GM12872 (cell line): ENCODE results near the gene SHISA4.

Experiments used
- TF ChIP-seq, protein P1 (sequence below): IDR thresholded peaks from 3 replicates; pipeline ENCODE4 v1.5.1; 2011; ENCODE audit warnings: low read depth, mild to moderate bottlenecking, low read length, moderate library complexity; ENCODE audit not compliant: insufficient read depth

Gene SHISA4

GRCh38 chr1:201884425-201884824, 4.3 kb upstream of the SHISA4 start:
- TF ChIP-seq, protein P1, sequence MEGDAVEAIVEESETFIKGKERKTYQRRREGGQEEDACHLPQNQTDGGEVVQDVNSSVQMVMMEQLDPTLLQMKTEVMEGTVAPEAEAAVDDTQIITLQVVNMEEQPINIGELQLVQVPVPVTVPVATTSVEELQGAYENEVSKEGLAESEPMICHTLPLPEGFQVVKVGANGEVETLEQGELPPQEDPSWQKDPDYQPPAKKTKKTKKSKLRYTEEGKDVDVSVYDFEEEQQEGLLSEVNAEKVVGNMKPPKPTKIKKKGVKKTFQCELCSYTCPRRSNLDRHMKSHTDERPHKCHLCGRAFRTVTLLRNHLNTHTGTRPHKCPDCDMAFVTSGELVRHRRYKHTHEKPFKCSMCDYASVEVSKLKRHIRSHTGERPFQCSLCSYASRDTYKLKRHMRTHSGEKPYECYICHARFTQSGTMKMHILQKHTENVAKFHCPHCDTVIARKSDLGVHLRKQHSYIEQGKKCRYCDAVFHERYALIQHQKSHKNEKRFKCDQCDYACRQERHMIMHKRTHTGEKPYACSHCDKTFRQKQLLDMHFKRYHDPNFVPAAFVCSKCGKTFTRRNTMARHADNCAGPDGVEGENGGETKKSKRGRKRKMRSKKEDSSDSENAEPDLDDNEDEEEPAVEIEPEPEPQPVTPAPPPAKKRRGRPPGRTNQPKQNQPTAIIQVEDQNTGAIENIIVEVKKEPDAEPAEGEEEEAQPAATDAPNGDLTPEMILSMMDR: no peak

GRCh38 chr1:201885531-201886075, 3.1 kb upstream of the SHISA4 start:
- TF ChIP-seq, protein P1: no peak

DNA sequence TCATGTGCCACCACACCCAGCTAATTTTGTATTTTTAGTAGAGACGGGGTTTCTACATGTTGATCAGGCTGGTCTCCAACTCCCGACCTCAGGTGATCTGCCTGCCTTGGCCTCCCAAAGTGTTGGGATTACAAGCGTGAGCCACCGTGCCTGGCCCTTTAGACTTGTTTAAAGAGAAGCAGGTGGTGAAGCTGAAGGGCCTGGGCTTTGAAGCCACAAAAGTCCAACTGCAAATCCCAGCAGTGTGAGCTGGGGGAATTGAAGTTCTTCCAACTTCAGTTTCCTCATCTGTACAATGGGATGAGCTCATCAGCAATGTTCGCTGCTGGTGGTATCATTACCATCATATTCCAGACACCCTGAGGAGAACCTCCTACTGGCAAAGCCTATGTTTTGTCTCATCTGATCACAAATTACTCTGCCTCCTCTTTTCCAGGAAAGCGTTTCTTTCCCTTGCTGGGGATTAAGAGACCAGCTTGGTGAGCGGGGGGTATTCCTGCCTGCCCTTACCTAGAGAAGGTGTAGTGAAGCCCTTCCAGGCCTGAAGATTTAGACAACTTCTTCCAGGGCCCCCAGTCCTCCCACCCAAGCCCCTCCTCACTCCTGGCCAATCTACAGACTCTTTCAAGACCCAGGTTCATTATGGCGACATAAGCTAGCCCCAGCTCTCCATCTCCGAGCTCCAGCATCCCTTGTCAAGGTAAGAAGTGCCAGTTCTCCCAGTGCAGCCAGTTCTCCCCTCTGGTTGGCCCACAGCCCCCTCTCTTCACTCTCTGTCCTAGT, 2.4 kb upstream of the SHISA4 start:
- TF ChIP-seq, protein P1: no peak

DNA sequence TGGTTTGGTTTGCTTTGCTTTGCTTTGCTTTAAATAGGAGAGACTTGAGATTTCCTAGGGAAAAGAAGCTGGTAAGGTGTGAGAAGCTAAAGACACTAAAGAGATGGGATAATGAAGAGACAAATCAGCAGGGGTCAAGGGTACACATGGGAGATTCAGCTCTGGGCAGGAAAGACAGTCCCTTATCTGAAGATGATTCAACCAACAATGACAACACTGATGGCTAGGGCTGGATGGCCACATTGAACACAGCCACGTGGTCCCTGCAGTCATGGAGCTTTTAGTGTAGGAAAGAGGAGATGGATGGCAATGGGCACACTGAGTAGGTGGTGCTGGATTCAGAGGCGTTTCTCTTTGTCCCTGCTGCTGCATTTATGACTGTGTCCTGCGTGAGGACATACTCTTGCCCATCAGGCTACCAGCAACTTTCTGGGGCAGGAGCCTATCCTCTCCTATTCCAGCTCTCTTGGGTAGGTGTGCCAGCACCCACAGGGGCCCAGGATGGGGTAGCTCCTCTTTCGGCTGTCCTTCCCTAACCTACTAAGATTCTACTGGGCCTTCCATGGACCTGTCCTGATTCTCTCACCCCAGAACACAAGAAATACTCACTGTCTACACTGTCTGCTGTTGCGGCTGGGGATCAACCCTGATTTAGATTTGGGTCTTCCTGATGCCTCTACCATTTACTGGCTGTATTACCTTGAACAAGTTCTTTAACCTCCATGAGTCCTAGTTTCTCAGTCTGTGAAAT, 1.4 kb upstream of the SHISA4 start:
- TF ChIP-seq, protein P1: no peak

DNA sequence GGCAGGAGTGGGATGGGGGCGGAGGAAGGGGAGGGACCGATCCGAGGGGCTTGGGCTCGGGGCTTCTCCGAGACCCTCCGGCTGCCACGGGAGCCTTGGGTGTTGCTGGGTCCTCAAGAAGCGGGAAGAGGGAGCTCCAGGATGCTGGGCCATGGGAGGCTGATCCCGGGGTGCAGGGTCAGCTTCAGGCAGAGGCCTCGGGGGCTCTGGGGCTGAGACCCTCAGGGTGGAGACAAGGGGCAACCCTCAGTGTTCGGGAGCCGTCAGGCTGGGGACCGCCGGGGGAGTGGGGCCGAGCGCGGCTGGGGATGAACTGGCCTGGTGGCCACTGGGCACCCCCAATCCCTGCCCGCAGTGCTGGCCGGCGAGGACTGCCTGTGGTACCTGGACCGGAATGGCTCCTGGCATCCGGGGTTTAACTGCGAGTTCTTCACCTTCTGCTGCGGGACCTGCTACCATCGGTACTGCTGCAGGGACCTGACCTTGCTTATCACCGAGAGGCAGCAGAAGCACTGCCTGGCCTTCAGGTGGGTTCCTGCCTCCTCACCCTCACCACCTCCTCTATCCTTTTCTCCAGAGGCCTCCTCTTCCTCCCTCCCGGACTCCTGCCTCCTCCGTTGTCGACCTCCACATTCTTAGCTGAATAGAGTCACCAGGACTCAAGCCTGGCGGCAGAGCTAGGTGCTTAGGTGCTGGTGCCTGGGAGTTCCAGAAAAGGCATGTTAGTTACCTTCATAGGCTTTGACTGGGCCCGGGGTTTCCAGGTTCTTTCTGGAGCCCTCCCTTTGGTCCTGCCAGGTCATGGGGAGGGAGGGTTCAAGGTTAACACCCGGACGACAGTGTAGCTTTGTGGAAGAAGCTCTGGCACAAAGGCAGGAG, 631 bp downstream of the SHISA4 start:
- TF ChIP-seq, protein P1: no peak

- TF ChIP-seq, protein P1: no peak
These were observed 1.5 kb downstream of the SHISA4 start for GRCh38 chr1:201890223-201890622.
